ENCODE measurements around the gene SLC38A1.

DNA sequence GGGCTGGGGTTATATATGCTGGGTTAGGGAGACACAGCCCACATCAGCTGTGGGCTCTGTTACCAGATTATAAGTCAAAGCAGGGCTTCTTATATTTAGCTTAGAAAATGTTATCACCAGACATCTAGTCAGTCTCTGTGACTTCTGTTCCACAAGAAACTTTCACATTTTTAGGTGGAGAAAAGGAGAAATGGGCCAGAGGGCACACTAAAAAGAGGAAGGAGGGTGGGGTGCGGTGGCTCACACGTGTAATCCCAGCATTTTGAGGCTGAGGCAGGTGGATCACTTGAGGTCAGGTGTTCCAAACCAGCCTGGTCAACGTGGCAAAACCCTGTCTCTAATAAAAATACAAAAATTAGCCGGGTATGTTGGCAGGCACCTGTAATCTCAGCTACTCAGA is 28.0 kb upstream of the SLC38A1 start:
- TF ChIP-seq, protein P1, sequence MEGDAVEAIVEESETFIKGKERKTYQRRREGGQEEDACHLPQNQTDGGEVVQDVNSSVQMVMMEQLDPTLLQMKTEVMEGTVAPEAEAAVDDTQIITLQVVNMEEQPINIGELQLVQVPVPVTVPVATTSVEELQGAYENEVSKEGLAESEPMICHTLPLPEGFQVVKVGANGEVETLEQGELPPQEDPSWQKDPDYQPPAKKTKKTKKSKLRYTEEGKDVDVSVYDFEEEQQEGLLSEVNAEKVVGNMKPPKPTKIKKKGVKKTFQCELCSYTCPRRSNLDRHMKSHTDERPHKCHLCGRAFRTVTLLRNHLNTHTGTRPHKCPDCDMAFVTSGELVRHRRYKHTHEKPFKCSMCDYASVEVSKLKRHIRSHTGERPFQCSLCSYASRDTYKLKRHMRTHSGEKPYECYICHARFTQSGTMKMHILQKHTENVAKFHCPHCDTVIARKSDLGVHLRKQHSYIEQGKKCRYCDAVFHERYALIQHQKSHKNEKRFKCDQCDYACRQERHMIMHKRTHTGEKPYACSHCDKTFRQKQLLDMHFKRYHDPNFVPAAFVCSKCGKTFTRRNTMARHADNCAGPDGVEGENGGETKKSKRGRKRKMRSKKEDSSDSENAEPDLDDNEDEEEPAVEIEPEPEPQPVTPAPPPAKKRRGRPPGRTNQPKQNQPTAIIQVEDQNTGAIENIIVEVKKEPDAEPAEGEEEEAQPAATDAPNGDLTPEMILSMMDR (IDR thresholded peaks at IDR 0.05; ENCODE audit: low read length), result no peak
- TF ChIP-seq EZH2 (IDR thresholded peaks at IDR 0.05; ENCODE audit: borderline replicate concordance, low read length), result no peak
